Psoas muscle (tissue), 8 donors: Measurements from ENCODE around the gene CCNY. TPM values are rescaled to one million over a fixed set of nuclear protein-coding genes. Genes with fewer than 3 reads are reported as not detected.

Experiments used
- ATAC-seq, 4 donors: fragments of 200-7000 bp; cut with Tn5 transposase; one replicate each; pipeline ENCODE4 v1.9.1; 2020; ENCODE audit warnings: moderate library complexity in 3 of 4, mild to moderate bottlenecking in 2 of 4
- DNase-seq, 2 donors: peaks; one replicate each; pipeline ENCODE4 v3.0.0-alpha.2; 2020
- H3K27ac ChIP-seq: fragments of 200-600 bp; one replicate; pipeline ENCODE4 v1.8.0; 2022
- H3K27me3 ChIP-seq, 3 donors: fragments of 200-600 bp in 1 of 3; one replicate each; pipeline versions ENCODE4 v1.6.1 to v1.8.0; 2013 to 2022; ENCODE audit warnings: low read length in 2 of 3, mild to moderate bottlenecking in 2 of 3, moderate library complexity in 1 of 3; ENCODE audit not compliant: insufficient read depth in 3 of 3
- H3K36me3 ChIP-seq, 2 donors: fragments of 200-600 bp in 1 of 2; one replicate each; pipeline versions ENCODE4 v1.6.1 to v1.8.0; 2013 to 2022; ENCODE audit warnings: low read depth in 1 of 2, mild to moderate bottlenecking in 1 of 2, moderate library complexity in 1 of 2; ENCODE audit not compliant: insufficient read depth in 1 of 2
- H3K4me1 ChIP-seq: fragments of 200-600 bp; one replicate; pipeline ENCODE4 v1.8.0; 2022
- H3K4me3 ChIP-seq: fragments of 200-600 bp; one replicate; pipeline ENCODE4 v1.8.0; 2022; ENCODE audit warnings: mild to moderate bottlenecking
- H3K9me3 ChIP-seq: fragments of 200-600 bp; one replicate; pipeline ENCODE4 v1.8.0; 2022
- CTCF ChIP-seq: fragments of 200-600 bp; IDR thresholded peaks from one replicate; pipeline ENCODE4 v1.8.0; 2022; ENCODE audit warnings: antibody characterized with exemption
- WGBS, 3 donors: extraction: QIAGEN DNeasy Blood & Tissue Kit; methylation state at CpG; one replicate each; pipeline versions ENCODE4 v1.1.6 to v1.1.7; 2013; 5-methylcytosine and 5-hydroxymethylcytosine counted together
- intact Hi-C, 2 donors: fragments of 100-400 bp; cut with DNase I; formaldehyde crosslinking; loops; one replicate each; pipeline versions ENCODE4 v1.11.0 to v1.14.2; 2022
- polyA plus RNA-seq, 3 donors: library from polyadenylated mRNA; stranded (reverse); fragments of 200-250 nt; gene quantifications; one replicate each; pipeline ENCODE4 v1.2.3, GENCODE V29; 2013
- total RNA-seq, 4 donors: library from RNA; stranded (reverse); fragmentation: NEBNext Ultra II Directional in 2 of 4; extraction: Animal tissue kit (Norgen Biotek cat#: 25700) in 2 of 4; gene quantifications; one replicate each; pipeline versions ENCODE4 v1.2.1 to v1.2.4, GENCODE V29; 2021 to 2023
- donor health status: healthy with polysubstance abuse.
- donor health status: DM: no; HTN: no; CAD: no; lungs with moderate emphysema.
- donor health status: Bipolar disorder and iron deficiency.
- donor health status: healthy.
- donor health status: DM: yes; HTN: yes; CAD: no.
- donor health status: DM: no; HTN: no; CAD: no.
- donor health status: DM: no; HTN: no; CAD: no.
- donor health status: DM: yes; HTN: yes; CAD: no.

Gene CCNY
- total and polyA plus RNA-seq, 7 donors = 21.2 to 55.8 (median 47.0) TPM

- intact Hi-C loops = loop anchor here in 1 of 2 donors (5.0 kb wide), 1 partner anchor 59 kb away; no protein-coding TSS in a partner anchor
- peaks cover 85% of the 10 kb centered on the region for H3K4me1 ChIP-seq
- no peaks in the 10 kb centered on the region for H3K36me3 ChIP-seq
- no peak overlapping the region for H3K4me3 ChIP-seq
- TF ChIP-seq CTCF = no peak
- WGBS, 3 donors = 58 to 79% (median 63%) methylated on average over 13 of the region's 13 CpGs
- ATAC-seq (no peak), DNase-seq (no peak)
- H3K27ac ChIP-seq = no peak overlapping the region
- H3K9me3 ChIP-seq = no peaks in the 10 kb centered on the region
- H3K27me3 ChIP-seq = no peaks in the 10 kb centered on the region
These were observed 11.7 kb downstream of the CCNY start for GRCh38 chr10:35347899-35348608.

GRCh38 chr10:35348609-35349388 lies 12.5 kb downstream of the CCNY start:
- no peaks in the 10 kb centered on the region for H3K9me3 ChIP-seq
- H3K36me3 ChIP-seq = no peaks in the 10 kb centered on the region
- no peak for TF ChIP-seq CTCF
- H3K4me1 ChIP-seq = peaks cover 87% of the 10 kb centered on the region
- H3K4me3 ChIP-seq = no peak overlapping the region
- intact Hi-C loops = loop anchor here in 1 of 2 donors (5.0 kb wide), 1 partner anchor 59 kb away; no protein-coding TSS in a partner anchor
- WGBS, 3 donors = 76 to 85% (median 78%) methylated on average over 10 of the region's 10 CpGs
- DNase-seq (no peak), ATAC-seq (no peak)
- H3K27ac ChIP-seq = no peak overlapping the region
- no peaks in the 10 kb centered on the region for H3K27me3 ChIP-seq

GRCh38 chr10:35349389-35349915 lies 13.1 kb downstream of the CCNY start:
- 60 to 82% (median 80%) methylated on average over 2 of the region's 2 CpGs for WGBS, 3 donors
- H3K9me3 ChIP-seq = no peaks in the 10 kb centered on the region
- intact Hi-C loops = loop anchor here in 1 of 2 donors (5.0 kb wide), 1 partner anchor 58 kb away; no protein-coding TSS in a partner anchor
- H3K36me3 ChIP-seq = no peaks in the 10 kb centered on the region
- ATAC-seq (no peak), DNase-seq (no peak)
- no peak overlapping the region for H3K27ac ChIP-seq
- no peak for TF ChIP-seq CTCF
- H3K27me3 ChIP-seq = no peaks in the 10 kb centered on the region
- peaks cover 93% of the 10 kb centered on the region for H3K4me1 ChIP-seq
- H3K4me3 ChIP-seq = no peak overlapping the region

- peaks cover 88% of the 10 kb centered on the region for H3K4me1 ChIP-seq
- no peaks in the 10 kb centered on the region for H3K36me3 ChIP-seq
- H3K27ac ChIP-seq = no peak overlapping the region
- no peak for TF ChIP-seq CTCF
- H3K9me3 ChIP-seq = no peaks in the 10 kb centered on the region
- intact Hi-C loops = no loop called here
- H3K4me3 ChIP-seq = no peak overlapping the region
- H3K27me3 ChIP-seq = no peaks in the 10 kb centered on the region
- ATAC-seq (no peak), DNase-seq (no peak)
- WGBS, 3 donors = 51 to 65% (median 52%) methylated on average over 2 of the region's 2 CpGs
These were observed 14.7 kb downstream of the CCNY start for GRCh38 chr10:35351021-35351420.
